Measurements from ENCODE around the gene ZNF609.
A peak's percentile ranks its signal among the peaks of the same experiment; 100 is the strongest.

Gene ZNF609

DNA sequence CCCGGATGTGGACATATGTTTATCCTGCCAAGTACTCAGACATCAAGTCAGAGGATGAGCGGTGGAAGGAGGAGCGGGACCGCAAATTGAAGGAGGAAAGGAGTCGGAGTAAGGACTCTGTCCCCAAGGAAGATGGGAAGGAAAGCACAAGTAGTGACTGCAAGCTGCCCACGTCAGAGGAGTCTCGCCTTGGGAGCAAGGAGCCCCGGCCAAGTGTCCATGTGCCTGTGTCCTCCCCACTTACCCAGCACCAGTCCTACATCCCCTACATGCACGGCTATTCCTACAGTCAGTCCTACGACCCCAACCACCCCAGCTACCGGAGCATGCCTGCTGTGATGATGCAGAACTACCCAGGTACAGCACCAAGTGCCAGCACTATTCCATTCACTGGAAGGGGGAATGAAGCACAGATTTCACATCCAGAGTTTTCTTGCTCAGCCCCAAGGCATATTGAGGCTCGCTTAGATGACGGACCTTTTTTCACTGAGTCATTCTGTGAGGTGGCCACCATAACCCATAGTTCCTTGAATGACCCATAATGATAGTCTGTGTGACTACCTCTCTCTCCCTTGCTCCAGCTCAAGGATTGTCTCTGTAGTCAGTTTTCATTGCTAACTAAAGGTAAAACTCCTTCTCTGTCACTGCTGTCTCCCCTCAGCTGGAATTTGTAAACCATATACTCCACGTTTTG, 217.9 kb downstream of the ZNF609 start:
- DNase-seq: no peak

DNA sequence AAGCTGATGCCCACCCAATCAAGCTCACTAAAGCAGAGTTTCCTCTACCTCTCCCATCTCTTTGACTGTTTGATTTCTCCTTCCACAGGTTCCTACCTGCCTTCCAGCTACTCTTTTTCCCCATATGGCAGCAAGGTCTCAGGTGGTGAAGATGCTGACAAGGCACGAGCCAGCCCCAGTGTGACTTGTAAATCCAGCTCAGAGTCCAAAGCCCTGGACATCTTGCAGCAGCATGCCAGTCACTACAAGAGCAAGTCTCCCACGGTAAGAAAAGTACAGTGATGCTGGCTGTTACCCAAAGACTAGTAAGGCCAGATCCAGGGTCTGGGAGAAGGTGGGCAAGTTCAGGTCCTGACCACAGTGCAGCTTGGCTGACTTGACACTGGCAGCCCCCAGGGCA, 219.7 kb downstream of the ZNF609 start:
- DNase-seq: no peak

DNA sequence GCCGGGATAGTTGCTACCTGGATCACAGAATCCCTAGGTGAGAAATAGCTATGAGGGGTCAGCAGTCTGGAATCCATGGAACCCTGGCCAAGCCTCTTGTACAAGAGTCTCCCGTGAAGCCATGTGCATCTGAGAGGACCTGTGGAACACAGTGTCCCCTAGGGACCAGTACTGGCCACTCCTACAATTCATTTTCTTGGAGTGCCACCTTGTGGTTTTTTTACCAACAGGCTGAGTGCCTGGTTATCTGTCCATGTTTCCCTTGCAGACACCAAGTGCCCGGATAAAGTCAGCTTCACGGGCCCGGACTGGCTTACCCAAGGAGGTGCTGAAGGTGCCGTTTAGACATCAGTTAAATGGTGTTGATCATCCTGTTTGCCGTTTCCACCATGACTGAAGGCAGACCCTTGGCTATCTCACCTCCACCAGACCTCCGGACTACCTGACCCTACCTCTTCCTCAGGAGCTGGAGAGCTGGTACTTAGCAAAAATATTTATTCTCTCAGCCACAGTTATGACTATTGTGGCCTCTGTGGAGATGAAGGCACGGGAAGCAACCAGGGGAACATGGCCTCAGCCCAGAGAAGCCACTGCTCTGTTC, 221.1 kb downstream of the ZNF609 start:
- DNase-seq: no peak

DNA sequence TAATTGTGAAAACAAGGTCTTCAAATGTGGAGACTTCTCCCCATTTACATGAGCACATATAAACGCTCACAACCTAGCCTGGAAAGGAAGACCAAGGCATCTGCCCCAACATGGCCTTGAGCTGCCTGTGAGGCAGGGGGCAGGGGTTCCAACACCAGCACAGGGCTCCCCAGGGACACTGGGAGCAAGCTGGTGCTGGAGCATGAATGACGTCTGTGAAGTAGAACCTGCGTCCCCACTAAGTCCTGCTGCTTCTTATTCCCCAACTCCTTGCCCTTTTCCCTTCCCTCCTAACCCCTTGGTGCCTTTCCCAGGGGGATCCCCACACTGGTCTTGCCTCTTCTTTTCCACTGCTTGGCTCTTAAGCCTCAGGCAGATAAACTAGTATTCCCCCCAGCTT, 221.9 kb downstream of the ZNF609 start:
- no peak for DNase-seq

DNA sequence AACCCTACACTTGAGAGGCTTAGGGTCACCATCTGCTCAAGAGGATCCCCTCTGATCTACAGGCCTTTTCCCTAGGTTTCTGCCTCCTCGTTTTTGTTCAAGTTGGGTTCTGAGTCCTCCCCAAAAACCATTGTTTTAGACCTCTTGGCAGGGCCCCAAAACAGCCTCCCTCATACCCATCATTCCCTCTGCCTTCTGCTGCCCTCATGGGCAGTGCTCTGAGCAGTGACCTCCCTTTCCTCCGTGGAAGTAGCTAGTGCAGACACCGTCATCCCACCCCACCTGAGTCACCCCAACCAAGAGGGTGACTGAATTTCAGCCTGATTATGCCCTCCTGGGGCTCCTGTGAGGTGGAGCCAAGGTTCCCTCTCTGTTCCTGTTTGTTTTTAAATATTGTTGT, 223.0 kb downstream of the ZNF609 start:
- DNase-seq: no peak

DNA sequence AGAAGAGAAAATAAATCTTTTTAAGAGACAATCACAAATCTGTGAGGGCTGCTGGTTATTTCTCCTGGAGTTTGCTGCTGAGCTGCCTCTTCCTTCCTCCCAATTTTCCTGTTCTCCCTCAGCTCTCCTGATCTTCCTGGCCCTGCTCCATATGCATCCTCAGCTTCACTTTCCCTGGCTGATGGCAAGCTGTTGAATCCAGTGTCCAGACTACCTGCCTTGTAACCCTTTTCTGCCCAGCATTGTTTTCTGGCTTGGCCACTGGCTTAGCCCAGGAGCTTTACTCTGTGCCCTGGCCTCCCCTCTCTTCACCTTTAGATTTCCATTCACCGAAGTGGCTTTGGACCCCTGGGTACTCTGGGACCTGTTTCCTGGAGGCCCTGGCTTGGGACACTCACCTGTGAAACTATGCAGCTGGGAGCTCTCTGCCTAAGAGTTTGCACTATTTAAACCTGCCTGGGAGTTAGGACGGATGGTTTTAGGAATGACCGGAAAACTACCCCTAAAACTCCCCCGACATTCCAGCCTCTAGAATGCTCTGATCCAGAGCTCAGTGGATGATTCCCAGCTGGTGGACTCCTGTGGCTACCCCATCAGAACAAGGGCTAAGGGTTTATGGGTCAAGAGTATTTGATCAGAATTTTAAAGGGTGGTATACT, 225.0 kb downstream of the ZNF609 start:
- DNase-seq: no peak

DNA sequence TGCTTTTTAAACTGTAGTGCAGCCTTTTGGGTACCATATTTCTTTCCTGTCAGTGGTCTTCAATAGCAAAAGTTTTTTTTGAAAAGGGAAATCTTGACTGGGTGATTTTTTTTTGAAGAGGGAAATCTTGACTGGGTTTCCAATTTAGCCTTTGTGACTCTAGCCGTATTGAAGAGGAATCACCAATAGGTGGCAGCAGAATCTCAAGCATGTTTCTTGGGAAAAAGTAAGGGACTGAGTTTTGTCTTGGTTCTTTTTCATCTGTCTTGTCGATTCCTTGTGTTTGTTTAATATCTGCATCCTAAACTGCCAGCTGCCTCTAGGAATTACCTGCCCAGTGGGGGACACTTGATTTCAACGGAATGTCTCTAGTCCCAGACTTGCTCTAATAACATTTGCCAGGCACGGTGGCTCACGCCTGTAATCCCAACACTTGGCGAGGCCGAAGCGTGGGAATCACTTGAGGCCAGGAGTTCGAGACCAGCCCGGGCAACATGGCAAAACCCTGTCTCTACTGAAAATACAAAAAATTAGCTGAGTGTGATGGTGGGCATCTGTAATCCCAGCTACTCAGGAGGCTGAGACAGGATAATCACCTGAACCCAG, 225.9 kb downstream of the ZNF609 start:
- no peak for DNase-seq

DNA sequence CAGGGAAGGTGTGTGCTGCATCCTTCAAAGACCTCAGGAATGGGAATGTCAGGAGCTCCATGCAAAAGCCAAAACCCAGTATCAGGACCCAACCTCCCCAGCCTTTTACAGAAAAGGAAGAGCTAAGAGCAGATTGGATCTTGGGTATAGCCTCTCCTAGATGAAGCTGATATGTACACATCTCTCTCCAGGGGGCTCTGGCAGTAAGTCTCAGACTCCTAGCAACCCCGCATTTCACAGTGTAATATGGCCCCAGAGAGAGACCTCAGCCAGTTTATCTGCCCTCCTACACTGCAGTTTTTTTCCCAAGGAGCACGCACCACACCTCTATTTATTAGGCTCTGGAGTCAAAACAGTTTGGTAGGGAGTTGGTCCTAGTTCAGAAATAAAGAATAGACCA, 226.8 kb downstream of the ZNF609 start:
- no peak for DNase-seq

DNA sequence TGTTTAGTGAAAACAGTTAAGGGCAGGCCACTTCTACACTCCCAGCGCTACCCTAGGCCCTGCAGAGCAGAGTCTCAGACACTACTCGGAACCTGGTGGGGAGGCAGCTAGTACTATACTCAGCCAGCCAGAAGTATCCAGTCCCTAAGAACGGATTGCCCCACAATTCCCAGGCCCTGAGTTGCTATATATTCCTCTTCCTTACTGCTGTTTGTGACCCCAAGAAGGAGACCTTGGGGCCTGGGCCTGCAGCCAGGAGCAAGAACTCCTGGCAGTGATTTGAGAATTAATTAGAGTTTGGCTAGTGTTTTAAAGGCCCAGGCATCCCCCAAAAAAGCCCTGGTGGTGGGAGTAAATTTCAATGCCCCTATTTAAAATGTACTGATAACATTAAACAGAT, 227.3 kb downstream of the ZNF609 start:
- no peak for DNase-seq

DNA sequence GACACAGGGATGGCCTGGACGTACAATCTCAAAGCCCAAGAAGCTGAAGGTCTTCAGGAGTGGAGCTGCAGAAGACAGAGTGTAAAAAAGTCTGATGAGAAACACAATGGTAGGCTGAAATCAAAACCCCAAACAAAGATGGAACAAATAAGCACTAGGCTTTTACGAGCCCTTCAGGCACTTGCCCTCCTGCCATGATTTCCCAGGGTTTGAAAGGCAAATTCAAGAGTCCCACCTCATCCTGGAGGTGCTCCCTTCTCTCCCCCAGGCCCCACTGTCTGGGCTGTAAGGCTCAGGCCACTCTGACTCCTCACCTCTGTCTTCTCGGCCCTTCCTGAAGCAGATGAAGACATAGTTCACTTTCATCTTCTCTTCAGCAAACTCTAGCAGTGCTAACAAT, 228.4 kb downstream of the ZNF609 start:
- DNase-seq: no peak

DNA sequence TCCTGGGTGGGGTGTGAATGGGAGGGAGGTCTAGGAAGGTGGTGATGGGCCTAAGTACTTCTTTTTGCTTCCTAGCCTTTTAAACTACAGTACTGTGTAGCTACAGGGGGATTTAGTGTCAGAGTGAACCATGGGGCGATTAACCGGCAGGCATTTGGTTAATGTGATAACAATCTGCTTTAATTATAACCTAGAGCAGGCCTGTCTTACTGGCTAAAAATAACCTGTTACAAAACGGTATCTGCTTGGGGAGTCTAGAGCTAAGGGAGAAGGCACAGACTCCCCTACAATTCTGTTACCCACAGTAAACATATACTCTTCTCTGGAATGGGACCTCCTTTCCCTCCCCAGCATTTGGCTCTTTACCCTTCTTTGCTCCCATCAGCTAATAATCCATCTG, 229.6 kb downstream of the ZNF609 start:
- DNase-seq: no peak

DNA sequence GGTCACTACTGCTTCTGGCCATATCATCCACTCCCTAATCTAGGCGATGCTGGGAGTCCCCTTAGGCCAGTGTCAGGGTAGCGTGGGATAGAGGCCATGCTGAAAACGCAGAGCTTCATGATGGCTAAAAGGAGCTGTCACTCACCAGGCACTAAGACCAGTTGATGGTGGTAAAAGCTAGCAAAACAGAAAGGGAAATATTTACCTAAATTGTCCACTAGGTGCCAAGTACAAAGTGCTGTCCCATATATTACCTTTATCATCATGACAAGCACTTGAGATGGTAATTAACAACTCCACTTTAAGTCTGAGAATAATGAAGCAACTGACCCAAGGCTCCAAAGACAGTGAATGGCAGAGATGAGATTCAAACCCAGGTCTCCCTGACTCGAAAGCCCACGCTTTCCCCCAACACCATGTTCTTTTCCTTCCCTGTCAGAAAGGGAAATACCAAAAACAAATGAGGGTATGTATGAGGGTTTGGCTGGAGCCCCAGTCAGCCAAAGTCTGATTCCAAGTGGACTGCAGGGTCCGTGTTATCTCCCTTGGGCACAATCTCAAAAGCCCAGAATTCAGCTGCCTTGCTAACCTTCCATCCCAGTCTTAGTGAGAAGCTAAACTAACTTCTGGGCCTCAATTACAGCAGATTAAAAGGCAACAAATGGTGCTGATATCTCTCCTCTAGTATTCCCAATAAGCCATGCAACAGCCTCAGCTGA, 230.4 kb downstream of the ZNF609 start:
- no peak for DNase-seq

DNA sequence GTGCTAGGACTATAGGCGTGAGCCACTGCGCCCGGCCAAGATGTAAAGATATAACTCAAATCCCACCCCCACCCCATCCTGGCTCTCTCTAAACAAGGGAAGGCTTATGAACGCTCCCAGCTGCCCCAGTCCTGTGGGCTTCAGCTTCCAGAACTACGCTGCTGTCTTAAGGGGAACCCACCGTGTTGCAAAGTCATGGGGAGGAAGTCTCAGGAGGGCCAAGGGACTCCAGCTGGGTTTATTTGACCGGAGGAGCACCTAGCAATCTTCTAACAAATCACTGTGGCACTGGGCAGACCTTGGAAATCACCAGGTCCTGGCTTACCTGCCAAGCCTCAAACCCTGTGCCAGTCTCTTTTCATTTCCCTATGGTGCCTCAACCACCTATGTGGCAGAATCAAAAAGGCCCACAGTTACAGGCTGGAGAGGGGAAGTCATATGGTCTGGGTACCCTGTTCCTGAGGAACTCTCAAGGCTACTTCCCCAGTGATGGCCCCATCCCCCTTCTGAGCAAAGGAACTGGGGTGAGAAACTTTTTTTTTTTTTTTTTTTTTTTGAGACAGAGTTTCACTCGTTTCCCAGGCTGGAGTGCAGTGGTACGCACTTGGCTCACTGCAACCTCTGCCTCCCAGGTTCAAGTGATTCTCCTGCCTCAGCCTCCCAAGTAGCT, 231.7 kb downstream of the ZNF609 start:
- no peak for DNase-seq

DNA sequence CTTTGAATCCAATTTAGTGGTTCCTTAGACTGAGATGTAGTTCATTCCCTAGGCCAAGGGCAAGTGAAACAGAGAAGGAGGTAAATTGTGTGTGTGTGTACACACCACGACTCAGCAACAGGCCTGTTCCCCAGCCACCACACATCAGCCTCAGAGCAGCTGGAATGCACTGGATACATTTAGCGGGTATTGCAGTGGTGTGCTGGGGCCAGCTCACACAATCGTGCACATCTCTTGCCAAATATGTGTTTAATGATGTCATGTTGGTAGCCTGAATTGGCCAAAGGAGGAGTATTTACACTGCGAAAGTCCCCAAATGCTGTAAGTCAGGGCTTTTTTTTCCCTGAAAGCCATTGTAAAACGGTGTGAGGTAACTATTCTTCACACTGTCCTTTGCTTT, 232.8 kb downstream of the ZNF609 start:
- no peak for DNase-seq

DNA sequence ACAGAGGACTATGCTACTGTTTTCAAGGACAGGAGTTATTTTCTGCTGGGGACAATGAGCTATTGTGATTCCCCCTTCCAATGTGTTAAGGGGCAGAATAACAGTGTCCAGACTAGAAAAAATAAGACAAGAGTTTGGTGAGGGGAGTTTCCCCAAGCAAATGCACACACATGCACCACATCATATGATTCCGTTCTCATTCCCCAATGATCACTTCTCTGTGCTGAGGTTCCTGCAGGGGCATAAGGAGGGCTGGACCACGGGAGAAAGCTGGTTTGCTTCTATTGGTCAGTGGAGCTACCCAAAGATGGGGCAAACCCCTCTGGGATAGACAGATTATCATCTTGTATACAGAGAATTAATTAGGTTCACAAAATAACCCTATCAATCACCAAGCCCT, 234.4 kb downstream of the ZNF609 start:
- DNase-seq: no peak

DNA sequence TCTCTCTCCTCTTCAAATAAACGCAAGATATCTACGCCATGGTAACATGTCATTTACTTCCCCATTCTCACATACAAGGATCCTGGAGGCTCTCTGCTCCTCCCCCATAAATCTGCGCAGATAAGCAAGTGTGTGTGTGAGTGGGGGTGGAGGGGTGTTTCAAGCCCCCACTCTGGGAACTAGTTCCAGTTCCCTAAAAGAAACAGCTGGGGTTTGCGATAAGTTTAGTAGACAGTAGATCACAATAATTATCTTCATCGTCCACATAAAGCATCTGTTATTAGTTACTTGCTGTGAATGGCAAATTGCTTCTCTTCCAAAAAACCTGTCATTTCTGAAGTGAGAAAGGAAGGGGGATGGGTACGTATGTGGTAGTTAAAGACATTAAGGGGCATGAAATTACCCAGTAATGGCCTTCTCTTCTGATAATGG, 235.2 kb downstream of the ZNF609 start:
- peak; percentile 64 for DNase-seq

DNA sequence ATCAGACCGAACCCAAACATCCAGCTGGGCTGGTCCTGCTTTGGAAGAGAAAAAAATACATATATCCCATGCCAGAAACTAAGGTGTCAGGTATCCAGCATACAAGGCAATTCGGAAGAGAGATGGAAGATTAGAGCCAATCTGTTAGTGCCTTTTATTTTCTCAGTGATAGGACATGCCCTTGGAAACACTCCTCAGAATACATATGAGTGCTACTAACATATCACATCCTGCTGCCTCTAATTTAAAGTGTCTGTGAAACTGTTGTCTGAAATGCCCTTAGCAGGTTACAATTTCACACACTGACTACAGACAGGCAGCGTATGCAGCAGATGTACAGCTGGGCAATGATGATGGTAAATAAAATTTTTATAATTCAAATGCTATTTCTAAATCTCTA, 236.1 kb downstream of the ZNF609 start:
- no peak for DNase-seq

DNA sequence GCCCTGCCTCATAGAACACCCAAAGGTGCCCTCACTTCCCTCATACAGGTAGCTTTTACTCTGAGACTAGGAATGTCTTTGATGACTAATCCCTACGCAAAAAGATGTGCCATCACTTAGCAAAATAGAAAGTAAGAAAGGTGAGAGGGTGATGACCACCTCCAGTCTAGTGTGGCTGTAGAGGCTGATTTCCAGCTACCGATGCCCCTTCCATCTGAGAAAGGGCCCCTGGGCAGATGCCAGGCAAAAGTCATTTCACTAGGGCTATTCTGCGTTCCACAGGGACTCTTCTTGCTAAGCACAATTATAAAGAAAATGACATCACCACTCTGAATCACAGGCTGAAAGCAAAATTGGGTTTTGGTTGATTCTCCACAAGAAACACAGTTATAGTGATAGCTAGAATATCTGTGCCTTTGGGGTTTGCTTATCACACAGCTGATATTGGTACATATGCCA, 237.6 kb downstream of the ZNF609 start:
- no peak for DNase-seq

DNA sequence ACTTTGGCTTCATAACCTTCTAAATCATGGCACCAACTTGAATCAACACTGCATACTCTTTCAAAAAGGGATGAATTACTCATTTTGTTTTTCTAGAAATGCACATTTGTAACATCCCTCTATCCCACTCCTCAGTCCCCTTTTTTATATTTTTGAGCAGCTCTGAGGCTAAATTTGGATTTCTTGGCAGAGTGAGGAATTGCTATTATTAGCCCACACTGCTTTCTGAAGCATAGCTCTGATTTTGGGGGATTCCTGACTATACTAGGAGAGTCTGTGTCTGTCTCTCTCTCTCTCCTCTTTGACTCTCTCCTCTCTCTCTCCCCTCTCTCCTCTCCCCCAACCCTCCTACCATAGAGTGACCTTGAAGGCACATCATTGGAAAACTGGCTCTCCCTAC, 238.4 kb downstream of the ZNF609 start:
- DNase-seq: no peak

DNA sequence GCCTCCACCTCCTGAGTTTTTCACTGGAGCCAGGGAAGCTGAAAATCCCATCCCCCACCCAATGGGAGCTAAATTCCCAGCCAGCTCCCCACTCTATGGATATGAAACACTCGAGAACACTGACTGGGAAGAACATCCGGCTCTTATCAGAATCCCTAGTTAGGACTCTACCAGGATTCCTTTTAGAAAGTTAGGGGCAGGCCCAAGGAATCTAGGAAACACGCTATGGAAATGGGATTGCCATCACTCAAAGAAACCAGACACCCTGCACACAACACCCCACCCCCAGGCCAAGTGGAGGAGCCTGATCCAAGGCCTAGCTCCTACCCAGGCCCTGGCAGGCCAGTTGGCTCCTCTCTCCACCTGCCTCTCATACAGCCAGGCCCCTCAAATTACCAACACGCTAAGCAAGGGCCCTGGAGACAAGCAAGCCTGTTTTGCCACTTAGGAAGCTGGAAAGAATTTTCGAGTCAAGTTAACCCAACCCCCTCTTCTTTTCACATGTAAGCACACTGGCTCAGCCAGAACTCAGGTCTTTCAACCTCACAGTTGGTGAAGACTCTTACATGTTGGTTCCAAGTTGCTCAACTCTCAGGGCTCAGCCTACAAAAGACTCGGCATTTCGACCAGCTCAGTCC, 239.5 kb downstream of the ZNF609 start:
- DNase-seq: no peak

DNA sequence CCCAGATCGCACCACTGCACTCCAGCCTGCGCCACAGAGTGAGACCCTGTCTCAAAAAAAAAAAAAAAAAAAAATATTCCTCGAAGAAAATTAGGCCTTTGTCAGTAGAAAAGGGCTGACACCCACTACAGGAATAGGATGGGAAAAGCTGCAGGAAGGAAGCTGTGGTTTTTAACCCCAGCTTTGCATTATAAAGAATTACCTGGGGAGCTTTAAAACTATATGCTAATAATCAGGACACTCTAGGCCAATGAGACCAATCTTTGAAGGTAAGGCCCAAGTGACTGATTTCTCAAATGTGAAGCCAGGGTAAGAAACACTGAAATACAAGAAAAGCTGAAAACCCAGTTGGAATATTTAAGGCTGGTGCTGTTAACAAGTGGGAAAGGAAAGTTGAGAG, 240.7 kb downstream of the ZNF609 start:
- no peak for DNase-seq

DNA sequence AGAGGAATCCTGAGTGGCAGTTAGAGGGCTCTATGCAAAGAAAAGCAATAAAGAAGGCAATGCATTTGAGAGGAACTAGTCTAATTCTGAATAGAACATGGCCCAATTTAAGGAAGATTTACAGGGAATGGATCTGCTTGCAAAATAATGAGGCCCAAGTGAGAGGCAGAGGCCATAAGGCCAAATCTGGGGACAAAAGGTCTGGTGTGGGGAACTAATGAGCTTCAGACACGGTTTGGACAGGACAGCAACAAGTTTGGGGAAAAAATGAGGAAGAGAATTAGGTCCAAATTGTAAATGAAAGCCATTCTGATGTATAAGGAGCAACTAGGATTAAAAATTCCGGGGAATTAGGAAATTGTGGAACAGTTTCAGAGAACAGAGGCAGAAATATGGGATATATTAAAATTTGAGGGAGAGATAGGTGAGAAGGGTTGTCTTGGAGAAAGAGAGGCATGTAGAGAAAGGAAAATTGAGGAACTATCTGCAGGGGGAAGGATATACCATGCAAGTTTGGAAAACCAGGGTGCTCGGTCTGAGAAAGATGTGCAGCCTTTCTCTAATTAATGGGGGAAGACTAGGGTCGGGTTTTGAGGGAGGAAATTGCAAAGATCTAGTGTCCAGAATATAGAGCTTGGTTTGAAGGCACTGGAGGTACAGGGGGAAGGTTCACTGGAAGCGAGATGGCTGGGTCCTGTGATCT, 241.3 kb downstream of the ZNF609 start:
- no peak for DNase-seq

Data from SIG-M5 (cell line).